Left lung (tissue), 10 donors: ENCODE measurements around the gene ERICH6. TPM values are rescaled to one million over a fixed set of nuclear protein-coding genes. Genes with fewer than 3 reads are reported as not detected.

ENCODE experiments used
- ATAC-seq: fragments of 200-7000 bp; cut with Tn5 transposase; one replicate; pipeline ENCODE4 v1.9.1; 2020; ENCODE audit warnings: moderate library complexity
- DNase-seq, 4 donors: peaks; one replicate each; pipeline ENCODE4 v3.0.0-alpha.2; 2013 to 2020
- H3K27ac ChIP-seq, 2 donors: fragments of 200-600 bp; sonication (generic) in 1 of 2; one replicate each; pipeline versions ENCODE4 v1.5.0 to v1.8.0; 2020 to 2021
- H3K27me3 ChIP-seq, 2 donors: fragments of 200-600 bp; sonication (generic) in 1 of 2; one replicate each; pipeline versions ENCODE4 v1.5.0 to v1.8.0; 2020 to 2021
- H3K36me3 ChIP-seq, 2 donors: fragments of 200-600 bp; sonication (generic) in 1 of 2; one replicate each; pipeline versions ENCODE4 v1.5.0 to v1.8.0; 2020 to 2021
- H3K4me1 ChIP-seq, 2 donors: fragments of 200-600 bp; one replicate each; pipeline ENCODE4 v1.8.0; 2021
- H3K4me3 ChIP-seq, 2 donors: fragments of 200-600 bp; sonication (generic) in 1 of 2; one replicate each; pipeline versions ENCODE4 v1.5.0 to v1.8.0; 2020 to 2021; ENCODE audit warnings: mild to moderate bottlenecking in 1 of 2
- H3K9me3 ChIP-seq, 2 donors: fragments of 200-600 bp; sonication (generic) in 1 of 2; one replicate each; pipeline versions ENCODE4 v1.5.0 to v1.8.0; 2020 to 2021
- intact Hi-C, 2 donors: fragments of 100-400 bp; cut with DNase I; formaldehyde crosslinking; loops; one replicate each; pipeline versions ENCODE4 v1.11.2 to v1.14.2; 2022
- polyA plus RNA-seq, 6 donors: library from polyadenylated mRNA; unstranded; fragments of 120-200 nt; gene quantifications; one replicate each; pipeline ENCODE4 v1.2.1, GENCODE V29; 2013; ENCODE audit not compliant: insufficient read length in 6 of 6
- total RNA-seq, 2 donors: library from RNA; stranded (reverse); fragmentation: NEBNext Ultra II Directional; extraction: Animal tissue kit (Norgen Biotek cat#: 25700); gene quantifications; one replicate each; pipeline ENCODE4 v1.2.1, GENCODE V29; 2021
- TF ChIP-seq, protein P1 (sequence below), 2 donors: fragments of 200-600 bp; sonication (generic) in 1 of 2; IDR thresholded peaks; one replicate each; pipeline versions ENCODE4 v1.5.0 to v1.8.0; 2021; ENCODE audit warnings: antibody characterized with exemption in 2 of 2
- donor health status: DM: no; HTN: yes; CAD: no.
- donor health status: DM: no; HTN: no; CAD: no.

ERICH6 gene
- total and polyA plus RNA-seq, 8 donors = 0.34 to 1.7 (median 0.88) TPM; not detected in 2

DNA sequence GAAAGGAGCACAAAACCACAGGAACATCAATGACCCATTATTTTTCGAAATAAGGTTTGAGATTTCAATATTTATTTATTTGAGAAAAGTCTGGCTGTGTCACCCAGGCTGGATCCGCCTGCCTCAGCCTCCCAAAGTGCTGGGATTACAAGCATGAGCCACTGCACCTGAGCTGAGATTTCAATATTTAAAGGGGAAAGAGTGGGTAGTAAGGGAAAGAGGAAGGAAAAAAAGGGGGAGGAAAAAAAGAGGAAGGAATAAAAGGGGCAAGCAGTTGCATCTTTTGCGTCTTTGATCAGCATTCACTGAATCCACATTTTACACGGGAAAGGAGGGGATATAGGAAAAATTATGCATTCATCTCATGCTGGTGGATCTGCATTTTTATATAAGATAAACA lies 47.4 kb downstream of the ERICH6 start:
- no peaks in the 10 kb centered on the region for H3K9me3 ChIP-seq
- no peak for ATAC-seq
- H3K4me3 ChIP-seq = no peak overlapping the region
- H3K36me3 ChIP-seq = no peaks in the 10 kb centered on the region
- H3K27ac ChIP-seq = no peak overlapping the region
- no peak for DNase-seq
- no peaks in the 10 kb centered on the region for H3K4me1 ChIP-seq
- no peaks in the 10 kb centered on the region for H3K27me3 ChIP-seq
- intact Hi-C loops = no loop called here
- TF ChIP-seq, protein P1, sequence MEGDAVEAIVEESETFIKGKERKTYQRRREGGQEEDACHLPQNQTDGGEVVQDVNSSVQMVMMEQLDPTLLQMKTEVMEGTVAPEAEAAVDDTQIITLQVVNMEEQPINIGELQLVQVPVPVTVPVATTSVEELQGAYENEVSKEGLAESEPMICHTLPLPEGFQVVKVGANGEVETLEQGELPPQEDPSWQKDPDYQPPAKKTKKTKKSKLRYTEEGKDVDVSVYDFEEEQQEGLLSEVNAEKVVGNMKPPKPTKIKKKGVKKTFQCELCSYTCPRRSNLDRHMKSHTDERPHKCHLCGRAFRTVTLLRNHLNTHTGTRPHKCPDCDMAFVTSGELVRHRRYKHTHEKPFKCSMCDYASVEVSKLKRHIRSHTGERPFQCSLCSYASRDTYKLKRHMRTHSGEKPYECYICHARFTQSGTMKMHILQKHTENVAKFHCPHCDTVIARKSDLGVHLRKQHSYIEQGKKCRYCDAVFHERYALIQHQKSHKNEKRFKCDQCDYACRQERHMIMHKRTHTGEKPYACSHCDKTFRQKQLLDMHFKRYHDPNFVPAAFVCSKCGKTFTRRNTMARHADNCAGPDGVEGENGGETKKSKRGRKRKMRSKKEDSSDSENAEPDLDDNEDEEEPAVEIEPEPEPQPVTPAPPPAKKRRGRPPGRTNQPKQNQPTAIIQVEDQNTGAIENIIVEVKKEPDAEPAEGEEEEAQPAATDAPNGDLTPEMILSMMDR (IDR thresholded peaks at IDR 0.05) = no peak

DNA sequence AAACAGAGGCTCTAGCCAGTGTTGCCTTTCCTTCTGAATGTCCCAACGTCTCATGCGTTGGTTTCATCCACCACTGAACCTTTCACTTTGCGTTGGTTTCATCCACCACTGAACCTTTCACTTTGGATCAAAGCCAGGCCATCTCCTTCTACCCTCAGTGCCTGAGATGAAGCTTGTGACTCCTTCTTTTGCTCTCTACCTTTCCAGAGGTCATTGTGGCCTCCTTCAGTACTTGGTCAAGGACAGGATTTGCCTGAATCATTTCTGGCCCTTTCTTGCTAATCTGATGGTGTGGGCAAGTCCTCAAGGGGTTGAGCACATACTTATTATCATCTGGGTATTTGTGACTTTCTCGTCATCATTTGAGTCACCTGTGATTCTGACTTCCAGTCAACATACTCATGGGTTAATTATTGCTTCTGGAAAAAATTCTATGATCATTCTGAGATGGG lies 50.6 kb downstream of the ERICH6 start:
- Histone ChIP-seq H3K4me1 (no peaks in the 10 kb centered on the region), H3K36me3 (no peaks in the 10 kb centered on the region), H3K27ac (no peak overlapping the region), H3K27me3 (no peaks in the 10 kb centered on the region), H3K4me3 (no peak overlapping the region), H3K9me3 (no peaks in the 10 kb centered on the region)
- ATAC-seq (no peak), DNase-seq (no peak)
- TF ChIP-seq, protein P1 (IDR thresholded peaks at IDR 0.05) = no peak
- intact Hi-C loops = no loop called here

DNA sequence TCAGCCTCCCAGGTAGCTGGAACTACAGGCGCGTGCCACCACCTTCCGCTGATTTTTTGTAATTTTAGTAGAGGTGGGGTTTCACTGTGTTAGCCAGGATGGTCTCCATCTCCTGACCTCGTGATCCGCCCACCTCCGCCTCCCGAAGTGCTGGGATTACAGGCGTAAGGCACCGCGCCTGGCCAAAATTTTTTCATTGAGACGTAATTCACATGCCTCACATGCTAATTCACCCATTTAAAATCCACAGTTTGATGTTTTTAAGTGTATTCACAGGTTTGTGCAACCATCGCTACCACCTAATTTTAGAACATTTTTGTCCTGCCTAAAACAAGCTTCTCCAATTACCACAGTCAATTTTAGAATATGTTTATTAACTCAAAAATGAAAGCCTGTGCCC lies 63.5 kb downstream of the ERICH6 start:
- TF ChIP-seq, protein P1 (IDR thresholded peaks at IDR 0.05) = no peak
- ATAC-seq (no peak), DNase-seq (no peak)
- peaks cover 0 to 4% of the 10 kb centered on the region in 2 donors for H3K4me1 ChIP-seq
- H3K27ac ChIP-seq = no peak overlapping the region
- no peak overlapping the region for H3K4me3 ChIP-seq
- no peaks in the 10 kb centered on the region for H3K36me3 ChIP-seq
- no peaks in the 10 kb centered on the region for H3K9me3 ChIP-seq
- intact Hi-C loops = no loop called here
- no peaks in the 10 kb centered on the region for H3K27me3 ChIP-seq

DNA sequence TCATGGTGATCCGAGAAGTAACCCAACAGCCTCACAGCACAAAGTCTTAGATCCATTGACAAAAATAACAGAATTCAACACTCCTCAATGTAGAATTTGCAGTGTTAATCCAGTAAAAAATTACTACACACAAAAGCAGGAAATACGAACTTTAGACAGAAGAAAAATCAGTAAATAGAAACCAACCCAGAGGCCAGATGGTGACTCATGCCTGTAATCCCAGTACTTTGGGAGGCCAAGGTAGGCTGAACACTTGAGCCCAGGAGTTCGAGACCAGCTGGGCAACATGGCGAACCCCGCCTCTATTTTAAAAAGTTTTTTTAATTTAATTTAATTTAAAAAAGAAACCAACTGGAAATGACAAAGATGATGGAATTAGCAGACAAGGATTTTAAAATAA lies 64.5 kb downstream of the ERICH6 start:
- no peak overlapping the region for H3K4me3 ChIP-seq
- no peak overlapping the region for H3K27ac ChIP-seq
- no peaks in the 10 kb centered on the region for H3K9me3 ChIP-seq
- no peak for DNase-seq
- TF ChIP-seq, protein P1 (IDR thresholded peaks at IDR 0.05) = no peak
- no peaks in the 10 kb centered on the region for H3K36me3 ChIP-seq
- H3K27me3 ChIP-seq = no peaks in the 10 kb centered on the region
- no peak for ATAC-seq
- peaks cover 0 to 5% of the 10 kb centered on the region in 2 donors for H3K4me1 ChIP-seq
- intact Hi-C loops = no loop called here

DNA sequence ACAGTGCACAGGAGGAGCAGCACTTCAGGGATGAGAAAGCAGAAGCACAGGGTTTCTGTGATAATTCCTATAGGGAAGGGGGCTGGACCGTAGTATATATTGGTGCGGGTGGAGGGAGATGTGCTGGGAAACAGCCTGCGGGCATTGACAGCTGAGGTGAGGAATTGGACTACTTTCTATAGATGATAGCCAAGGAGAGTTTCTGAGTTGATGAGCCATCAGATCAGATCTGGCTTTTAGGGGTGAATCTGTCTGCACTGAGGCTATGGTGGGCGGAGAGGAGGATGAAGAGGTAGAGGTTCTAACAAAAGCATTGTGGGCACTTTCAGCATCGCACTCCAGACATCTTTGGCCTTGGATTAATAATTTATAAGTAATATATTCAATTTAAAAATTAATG lies 67.5 kb downstream of the ERICH6 start:
- no peaks in the 10 kb centered on the region for H3K9me3 ChIP-seq
- no peak for ATAC-seq
- H3K27ac ChIP-seq = no peak overlapping the region
- no peaks in the 10 kb centered on the region for H3K27me3 ChIP-seq
- intact Hi-C loops = no loop called here
- TF ChIP-seq, protein P1 (IDR thresholded peaks at IDR 0.05) = no peak
- H3K4me3 ChIP-seq = no peak overlapping the region
- H3K4me1 ChIP-seq = peaks cover 0 to 5% of the 10 kb centered on the region in 2 donors
- no peak for DNase-seq
- peaks cover 0 to 4% of the 10 kb centered on the region in 2 donors for H3K36me3 ChIP-seq
